ENCODE data around the gene CD300C. TPM values are rescaled to one million over a fixed set of nuclear protein-coding genes. Genes with fewer than 3 reads are reported as not detected.

The CD300C gene
- total RNA-seq, 4 donors from 2014 or later, result 0.15 to 1.5 (median 0.75) TPM

DNA sequence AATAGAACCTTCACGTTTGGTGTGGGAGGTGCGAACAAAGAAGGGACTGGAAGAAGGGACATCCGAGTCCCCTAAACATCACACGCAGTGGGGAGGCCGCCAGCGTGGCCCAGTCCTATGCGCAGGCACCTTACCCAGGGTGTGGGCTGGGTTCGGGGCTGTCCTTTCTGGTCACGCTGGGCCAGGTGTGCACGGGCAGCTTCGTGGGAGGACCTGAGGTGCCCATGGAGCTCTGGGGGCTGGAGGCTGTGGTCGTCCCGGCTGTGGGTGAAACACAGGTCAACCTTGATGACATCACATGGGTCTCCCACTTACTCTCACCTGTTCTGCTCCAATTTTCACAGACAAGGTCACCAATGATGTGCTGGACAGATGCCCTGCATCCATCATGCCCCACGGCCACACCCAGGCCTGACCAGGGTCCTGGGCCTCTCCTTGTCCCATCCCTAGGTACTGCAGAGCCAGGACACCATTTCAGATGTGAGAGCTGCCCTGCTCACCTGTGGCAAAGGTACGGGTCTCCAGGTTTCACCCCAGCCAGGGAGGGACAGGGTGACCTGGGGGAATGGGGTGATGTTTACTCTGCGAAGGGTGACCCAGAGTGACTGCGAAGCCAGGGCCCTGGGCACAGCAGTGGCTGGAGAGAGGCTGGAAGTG lies 3.1 kb downstream of the CD300C start:
- WGBS, 2 donors, result 85 to 87% methylated on average over 17 of the region's 17 CpGs
- no peak for DNase-seq (ENCODE audit: low spot score in 2 of 2)

DNA sequence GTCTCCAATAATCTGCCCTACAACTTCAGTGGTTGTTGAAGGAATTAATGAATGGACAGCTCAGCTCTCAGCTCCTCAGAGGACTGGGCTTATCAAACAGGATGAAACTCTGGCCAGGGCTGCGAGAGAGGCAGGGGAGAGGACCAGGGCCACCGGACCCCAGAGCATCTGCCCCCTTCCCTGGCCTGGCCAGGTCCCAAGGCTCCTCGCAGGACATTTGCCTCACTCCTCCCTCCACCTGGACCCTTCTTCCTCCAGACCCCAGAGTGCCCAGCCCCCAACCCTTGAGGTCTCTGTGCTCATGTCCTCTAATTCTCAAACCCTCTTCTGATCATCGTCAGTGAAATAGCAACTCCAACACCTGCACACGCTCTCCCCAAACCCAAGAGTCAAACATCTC lies 3.7 kb downstream of the CD300C start:
- no peak for DNase-seq (ENCODE audit: low spot score in 2 of 2)

More for the DNA sequence above, 3.1 kb downstream of the CD300C start:
- intact Hi-C loops (cut with DNase I; ENCODE audit: low total_unique reads), result no loop called here
- no peak overlapping the region for H3K4me3 ChIP-seq (ENCODE audit: low read depth, poor library complexity, severe bottlenecking)
- TF ChIP-seq, protein P1, sequence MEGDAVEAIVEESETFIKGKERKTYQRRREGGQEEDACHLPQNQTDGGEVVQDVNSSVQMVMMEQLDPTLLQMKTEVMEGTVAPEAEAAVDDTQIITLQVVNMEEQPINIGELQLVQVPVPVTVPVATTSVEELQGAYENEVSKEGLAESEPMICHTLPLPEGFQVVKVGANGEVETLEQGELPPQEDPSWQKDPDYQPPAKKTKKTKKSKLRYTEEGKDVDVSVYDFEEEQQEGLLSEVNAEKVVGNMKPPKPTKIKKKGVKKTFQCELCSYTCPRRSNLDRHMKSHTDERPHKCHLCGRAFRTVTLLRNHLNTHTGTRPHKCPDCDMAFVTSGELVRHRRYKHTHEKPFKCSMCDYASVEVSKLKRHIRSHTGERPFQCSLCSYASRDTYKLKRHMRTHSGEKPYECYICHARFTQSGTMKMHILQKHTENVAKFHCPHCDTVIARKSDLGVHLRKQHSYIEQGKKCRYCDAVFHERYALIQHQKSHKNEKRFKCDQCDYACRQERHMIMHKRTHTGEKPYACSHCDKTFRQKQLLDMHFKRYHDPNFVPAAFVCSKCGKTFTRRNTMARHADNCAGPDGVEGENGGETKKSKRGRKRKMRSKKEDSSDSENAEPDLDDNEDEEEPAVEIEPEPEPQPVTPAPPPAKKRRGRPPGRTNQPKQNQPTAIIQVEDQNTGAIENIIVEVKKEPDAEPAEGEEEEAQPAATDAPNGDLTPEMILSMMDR (IDR thresholded peaks at IDR 0.05), result no peak
- TF ChIP-seq POLR2A (IDR thresholded peaks at IDR 0.05), result no peak

DNA sequence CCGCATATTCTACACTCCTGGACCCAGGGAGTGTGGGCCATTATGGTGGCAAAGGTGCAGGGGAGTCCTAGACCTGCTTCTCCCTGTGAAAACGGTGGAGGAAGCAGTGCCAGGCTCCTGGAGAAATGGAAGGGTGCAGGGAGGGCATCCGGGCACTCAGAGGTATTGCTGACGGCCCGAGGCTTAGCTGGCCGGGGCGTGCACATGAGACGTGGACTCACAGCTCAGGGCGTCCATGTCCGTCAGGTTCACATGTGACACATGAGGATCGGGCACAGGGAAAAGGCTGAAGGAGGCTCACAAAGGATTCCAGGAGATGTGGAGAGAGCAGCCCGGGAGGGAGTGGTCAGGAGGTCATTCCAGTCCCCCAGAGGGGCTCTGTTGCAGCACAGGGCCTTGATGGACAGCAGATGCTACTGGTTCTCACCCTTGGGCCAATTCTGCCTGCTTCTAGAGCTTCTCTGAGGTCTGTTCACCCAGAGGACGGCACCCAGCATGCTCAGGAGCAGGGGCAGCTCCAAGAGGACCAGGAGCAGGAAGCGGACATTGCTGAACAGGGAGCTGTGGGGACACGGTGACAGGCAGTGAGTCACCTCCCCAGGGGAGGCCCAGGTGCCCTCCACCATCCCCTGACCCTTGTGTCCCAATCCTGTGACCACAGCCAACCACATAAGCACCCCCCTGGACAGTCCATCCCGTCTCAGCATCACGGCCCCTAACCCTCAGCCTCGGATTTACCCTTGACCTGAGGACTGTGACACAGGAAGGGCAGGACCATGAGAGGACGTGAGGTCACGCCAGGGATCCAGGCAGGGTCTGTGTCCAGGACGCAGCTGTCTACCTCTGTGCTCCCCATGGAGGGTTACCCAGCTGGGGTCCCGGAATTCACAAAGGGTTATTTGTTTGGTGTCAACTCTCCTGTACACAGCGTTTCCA lies 4.5 kb downstream of the CD300C start:
- 78 to 81% methylated on average over 23 of the region's 23 CpGs for WGBS, 2 donors
- DNase-seq (ENCODE audit: low spot score in 2 of 2), result no peak
- intact Hi-C loops (cut with DNase I; ENCODE audit: low total_unique reads), result no loop called here
- H3K4me3 ChIP-seq (ENCODE audit: low read depth, poor library complexity, severe bottlenecking), result no peak overlapping the region
- TF ChIP-seq, protein P1 (IDR thresholded peaks at IDR 0.05), result no peak
- TF ChIP-seq POLR2A (IDR thresholded peaks at IDR 0.05), result no peak

More for the DNA sequence above, 3.7 kb downstream of the CD300C start:
- intact Hi-C loops (cut with DNase I; ENCODE audit: low total_unique reads), result no loop called here
- no peak overlapping the region for H3K4me3 ChIP-seq (ENCODE audit: low read depth, poor library complexity, severe bottlenecking)
- TF ChIP-seq POLR2A (IDR thresholded peaks at IDR 0.05), result no peak
- TF ChIP-seq, protein P1 (IDR thresholded peaks at IDR 0.05), result no peak
- 85 to 86% methylated on average over 5 of the region's 5 CpGs for WGBS, 2 donors

DNA sequence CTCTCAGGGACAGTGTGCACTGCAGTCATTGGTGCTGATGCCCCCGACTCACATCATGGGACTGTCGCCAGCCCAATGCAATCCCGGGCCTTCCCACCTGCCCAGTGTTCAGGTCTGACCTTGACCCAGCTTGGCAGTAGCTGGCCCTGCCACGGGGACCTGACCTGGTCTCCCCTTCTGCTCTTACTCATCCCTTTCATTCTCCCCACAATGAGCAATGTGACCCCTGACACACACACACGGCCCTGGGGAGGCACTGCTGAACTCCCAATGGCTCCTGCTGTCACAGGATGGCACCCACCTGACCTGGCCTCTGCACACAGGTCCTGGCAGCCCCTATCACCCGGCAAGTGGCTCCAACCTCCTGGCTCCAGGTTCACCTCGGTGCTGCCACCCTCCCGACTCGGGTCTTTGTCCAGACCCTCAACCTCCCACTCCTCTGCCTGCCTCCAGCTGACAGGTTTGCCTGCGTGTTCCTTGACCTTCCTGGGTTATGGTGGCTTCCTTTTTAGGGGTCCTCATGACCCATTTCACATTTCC lies 6.6 kb downstream of the CD300C start:
- TF ChIP-seq, protein P1 (IDR thresholded peaks at IDR 0.05), result no peak
- no peak for TF ChIP-seq POLR2A (IDR thresholded peaks at IDR 0.05)
- intact Hi-C loops (cut with DNase I; ENCODE audit: low total_unique reads), result no loop called here
- WGBS, 2 donors, result 71 to 75% methylated on average over 10 of the region's 10 CpGs
- no peak overlapping the region for H3K4me3 ChIP-seq (ENCODE audit: low read depth, poor library complexity, severe bottlenecking)
- DNase-seq (ENCODE audit: low spot score in 2 of 2), result no peak

DNA sequence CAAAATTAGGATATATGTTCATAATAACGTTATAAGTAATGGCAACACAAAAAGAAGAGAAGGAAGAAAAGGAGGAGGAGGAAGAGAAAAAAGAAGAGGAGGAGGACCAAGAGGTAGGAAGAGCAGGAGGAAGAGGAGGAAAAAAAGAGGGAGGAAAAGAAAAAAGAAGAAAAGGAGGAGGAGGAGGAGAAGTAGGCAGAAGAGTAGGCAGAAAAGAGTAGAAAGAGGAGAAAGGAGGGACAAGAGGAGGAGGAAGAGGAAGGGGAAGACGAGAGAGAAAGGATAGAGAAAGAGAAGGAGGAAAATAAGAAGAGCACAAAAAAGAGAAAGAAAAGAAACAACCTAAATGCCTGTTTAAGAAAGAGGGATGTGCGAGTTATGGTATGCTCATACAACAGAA lies 9.0 kb downstream of the CD300C start:
- no peak overlapping the region for H3K4me3 ChIP-seq (ENCODE audit: low read depth, poor library complexity, severe bottlenecking)
- no peak for DNase-seq (ENCODE audit: low spot score in 2 of 2)
- intact Hi-C loops (cut with DNase I; ENCODE audit: low total_unique reads), result no loop called here
- WGBS, 2 donors, result 76% methylated on average over 3 of the region's 3 CpGs
- no peak for TF ChIP-seq POLR2A (IDR thresholded peaks at IDR 0.05)
- TF ChIP-seq, protein P1 (IDR thresholded peaks at IDR 0.05), result no peak
